Stimulated activated CD4-positive, alpha-beta T cell treated with anti-CD3 and anti-CD28 coated beads, TNF-alpha, amount 100 ng/mL, for 4 hours (primary cell): ENCODE data around the gene PXDN.
"Not testable (repeated sequence)": the region's sequence is repeated elsewhere in the genome, so short reads cannot be mapped to it uniquely, and the experiment has no call there.

Experiments
- DNase-seq, 3 experiments: peaks; one replicate each; pipeline ENCODE4 v3.0.0-alpha.2; 2020; ENCODE audit warnings: low read depth in 3 of 3

PXDN gene

DNA sequence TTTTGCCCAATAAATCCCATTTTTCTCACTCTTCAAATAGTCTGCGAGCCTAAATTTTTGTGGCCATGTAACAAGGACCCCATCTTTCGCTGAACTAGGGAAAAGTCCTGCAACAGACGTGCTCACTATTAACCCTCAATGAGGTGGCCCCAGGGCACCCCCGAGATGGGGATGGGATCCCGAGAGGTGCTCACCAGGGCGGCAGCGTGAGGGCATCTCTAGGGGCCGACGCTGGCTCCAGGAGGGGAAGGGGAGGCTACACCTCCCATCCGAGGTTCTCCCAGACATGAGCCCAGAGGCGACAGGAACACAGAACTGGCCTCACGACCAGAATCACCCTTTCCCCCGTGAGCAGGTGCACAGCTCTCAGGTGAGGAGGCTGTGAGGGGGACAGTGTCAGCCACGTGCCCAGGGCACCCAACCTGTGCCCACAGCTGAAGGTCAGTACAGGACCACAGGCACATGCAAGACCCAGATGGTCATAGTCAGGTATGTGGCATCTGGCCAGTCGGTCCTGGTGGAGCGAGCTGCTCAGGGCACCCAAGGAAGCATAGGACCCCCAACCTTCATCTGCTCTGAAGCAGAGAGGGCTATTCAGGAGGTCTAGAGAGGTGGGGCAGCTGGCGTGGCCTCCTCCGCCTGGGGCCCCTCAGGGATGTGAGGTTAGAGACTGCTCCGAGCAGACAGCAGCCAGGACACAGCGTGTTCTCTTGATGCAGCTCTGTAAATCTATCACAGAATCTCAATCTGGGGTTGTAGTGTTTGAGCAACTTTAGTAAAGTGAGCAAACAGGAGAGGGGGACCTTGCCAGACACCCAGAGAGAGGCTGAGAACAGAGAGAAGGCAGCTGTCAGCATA is 62.8 kb downstream of the PXDN start:
- no peak for DNase-seq

DNA sequence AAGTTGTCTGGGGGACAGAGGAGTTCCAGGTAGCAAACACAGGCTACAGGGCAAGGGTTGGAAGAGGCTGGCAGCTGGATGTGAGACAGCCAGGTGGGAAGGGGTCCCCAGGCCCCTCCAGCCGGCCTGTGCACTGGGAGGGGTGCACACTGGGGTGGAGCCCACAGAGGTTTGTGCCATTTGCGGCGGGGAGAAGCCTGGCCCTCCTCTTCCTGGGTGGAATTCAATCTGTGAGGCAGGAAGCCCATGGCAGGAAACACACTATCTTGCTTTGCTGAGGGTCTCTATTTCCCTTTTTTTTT is 63.3 kb downstream of the PXDN start:
- DNase-seq: no peak

GRCh38 chr2:1680222-1681016 is 63.9 kb downstream of the PXDN start:
- DNase-seq: no peak

- not testable (repeated sequence) for DNase-seq
Observed at GRCh38 chr2:1679488-1680039, 64.8 kb downstream of the PXDN start.

- not testable (repeated sequence) for DNase-seq
Observed at GRCh38 chr2:1679065-1679464, 65.2 kb downstream of the PXDN start.

- DNase-seq: no peak
Observed at GRCh38 chr2:1678609-1679008, 65.7 kb downstream of the PXDN start.

- DNase-seq: no peak
Observed at GRCh38 chr2:1677821-1678165, 66.5 kb downstream of the PXDN start.

- DNase-seq: no peak
Observed at GRCh38 chr2:1676913-1677820, 67.1 kb downstream of the PXDN start.

- no peak for DNase-seq
Observed at GRCh38 chr2:1676091-1676912, 68.0 kb downstream of the PXDN start.

DNA sequence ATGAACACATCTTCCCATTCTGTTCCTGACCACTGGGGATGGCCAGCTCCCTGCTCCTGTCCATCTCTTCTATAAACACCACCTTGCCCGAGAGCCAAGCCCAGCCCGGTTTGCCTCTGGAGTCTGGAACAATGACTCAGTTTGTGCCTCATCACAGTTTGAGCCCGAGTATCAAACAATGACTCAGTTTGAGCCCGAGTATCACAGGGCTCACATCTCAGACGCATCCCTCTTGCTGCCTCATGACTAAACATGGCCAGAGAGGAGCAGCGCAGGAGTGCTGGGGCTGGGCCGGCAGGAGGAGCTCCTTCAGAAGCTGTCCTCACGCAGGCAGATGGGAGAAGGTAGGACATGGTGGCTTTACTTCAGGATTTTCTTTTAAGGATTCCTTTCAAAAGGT is 68.7 kb downstream of the PXDN start:
- no peak for DNase-seq

DNA sequence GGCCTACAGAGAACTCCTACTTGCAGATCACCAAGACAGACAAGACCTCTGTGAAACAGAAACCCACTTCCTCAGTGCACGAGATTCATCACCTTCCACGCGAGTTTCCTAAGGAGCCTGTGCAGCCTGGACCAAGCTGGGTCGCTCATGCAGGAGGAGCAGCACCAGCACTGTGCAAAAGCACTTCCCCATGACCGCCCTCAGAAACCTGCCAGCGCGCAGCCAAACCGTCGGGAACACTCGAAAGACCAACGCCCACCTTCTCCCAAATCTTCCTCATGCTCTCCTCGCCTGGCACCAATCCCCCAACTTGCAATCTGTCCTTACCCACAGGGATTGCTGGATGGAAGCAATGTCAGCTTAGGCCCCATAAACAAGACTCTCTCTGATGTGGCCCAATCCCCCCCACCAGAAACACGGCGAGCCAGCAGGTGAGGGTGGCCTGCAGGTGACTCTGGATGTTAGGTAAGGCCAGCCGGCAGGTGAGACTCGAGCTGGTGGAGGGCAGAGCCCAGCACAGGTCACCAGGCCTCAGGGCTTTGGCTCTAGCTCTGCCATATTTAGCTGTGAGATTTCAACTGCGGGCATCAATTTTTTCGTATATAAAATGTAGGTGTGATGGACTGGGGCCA is 69.4 kb downstream of the PXDN start:
- no peak for DNase-seq

DNA sequence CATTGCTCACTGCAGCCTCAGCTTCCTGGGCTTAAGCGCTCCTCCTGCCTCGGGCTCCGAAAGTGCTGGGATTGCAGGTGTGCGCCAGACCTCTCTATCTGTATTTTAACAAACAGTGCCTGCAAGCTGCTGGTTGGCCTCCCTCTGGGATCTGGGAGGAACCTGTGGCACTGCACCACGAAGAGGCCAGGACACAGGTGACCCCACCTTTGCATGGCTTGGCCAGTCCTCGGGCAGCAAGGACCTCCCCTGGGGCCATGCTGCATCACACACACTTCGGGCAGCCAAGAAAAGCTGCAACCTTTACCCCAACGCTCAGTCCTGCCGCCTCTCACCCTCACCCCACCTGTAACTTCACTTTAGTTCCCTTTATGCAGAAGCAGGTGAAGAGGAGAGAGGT is 70.0 kb downstream of the PXDN start:
- no peak for DNase-seq

- no peak for DNase-seq
Observed at GRCh38 chr2:1673160-1673944, 71.0 kb downstream of the PXDN start.

DNA sequence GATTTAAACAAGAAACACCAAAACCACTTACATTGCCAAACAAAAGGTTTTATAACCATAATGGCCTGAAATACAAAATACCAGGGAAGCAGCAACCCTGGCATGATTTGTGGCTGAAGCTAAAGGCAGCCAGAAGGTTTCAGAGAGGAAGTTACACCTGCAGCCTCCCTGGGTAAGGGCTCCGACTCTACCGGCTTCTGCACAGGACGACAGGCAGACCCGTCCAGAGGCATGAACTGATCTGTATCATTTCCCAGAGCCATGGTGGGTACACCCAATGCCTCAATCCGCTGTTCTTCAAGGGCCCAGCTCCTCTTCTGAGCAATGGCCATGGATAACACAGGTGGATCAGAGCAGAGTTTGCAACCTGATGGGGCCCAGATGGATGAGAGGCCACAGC is 71.6 kb downstream of the PXDN start:
- DNase-seq: no peak

GRCh38 chr2:1671916-1672315 is 72.4 kb downstream of the PXDN start:
- DNase-seq: no peak

DNA sequence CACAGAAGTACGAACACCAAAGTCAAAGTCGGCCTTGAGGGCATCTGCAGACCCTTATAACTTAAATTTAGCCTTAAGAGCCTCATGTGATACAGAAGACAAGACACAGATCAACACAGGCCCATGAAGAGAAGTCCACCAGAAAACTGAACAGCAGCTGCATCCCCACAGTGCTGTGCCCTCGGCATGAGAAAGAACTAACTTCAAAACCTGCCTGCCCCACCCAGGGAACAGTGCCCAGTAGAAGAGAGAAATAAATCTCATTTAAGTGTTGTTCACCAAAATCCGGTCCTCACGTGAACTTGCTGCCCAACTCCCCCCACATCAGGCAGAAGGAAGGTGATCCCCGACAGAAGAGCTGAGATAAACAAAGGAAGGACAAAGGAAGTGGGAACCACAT is 73.7 kb downstream of the PXDN start:
- DNase-seq: no peak

GRCh38 chr2:1665761-1666505 is 78.4 kb downstream of the PXDN start:
- DNase-seq: no peak

DNA sequence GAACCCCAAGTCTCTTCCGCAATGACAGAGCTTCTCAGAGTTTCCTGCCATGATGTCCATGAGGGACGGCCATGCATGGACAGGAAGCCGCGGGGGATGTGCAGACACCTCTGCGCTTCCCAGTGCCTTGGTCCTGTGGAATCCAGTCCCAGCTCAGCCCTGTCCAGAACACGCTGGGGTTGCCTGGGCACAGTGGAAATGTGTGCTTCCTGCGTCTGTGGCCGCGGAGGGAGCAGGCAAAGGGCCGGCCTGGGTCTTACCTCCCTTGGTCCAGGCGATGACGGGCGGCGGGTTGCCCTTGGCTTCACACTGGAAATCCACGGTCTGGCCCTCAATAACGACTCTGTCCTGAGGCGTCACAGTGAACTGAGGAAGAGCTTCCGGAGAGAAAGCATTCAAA is 79.6 kb downstream of the PXDN start:
- no peak for DNase-seq

DNA sequence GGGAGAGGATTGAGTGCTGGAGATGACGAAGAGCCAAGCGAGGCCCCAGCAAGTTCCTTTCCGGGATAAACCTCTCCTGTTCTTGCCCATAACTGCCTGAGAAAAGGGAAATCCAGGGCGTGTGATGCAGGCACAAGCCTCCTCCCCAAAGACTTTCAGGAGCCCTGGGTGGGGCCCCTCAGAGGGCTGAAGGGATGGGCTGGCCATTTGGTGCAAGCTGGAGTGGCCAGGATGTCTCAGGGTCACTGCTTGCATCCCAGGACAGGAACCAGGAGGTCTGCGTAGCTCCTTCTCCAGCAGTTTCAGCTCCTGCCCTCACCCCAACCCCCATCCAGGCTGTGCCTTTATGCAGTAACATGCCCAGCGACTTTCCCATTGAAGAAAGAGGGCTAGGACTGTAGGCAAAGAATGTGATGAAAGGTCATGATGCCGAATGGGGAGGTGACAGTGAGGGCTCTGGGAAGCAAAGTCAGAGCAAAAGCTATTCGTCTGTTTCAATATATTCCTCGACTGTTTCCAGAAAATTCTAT is 80.2 kb downstream of the PXDN start:
- DNase-seq: no peak
